T-cell (primary cell): ENCODE results near the gene NMB. TPM values are rescaled to one million over a fixed set of nuclear protein-coding genes. Genes with fewer than 3 reads are reported as not detected.
A peak's percentile ranks its signal among the peaks of the same experiment; 100 is the strongest.

Experiments
- ATAC-seq, 4 experiments: fragments of 200-7000 bp in 3 of 4; fragments of 150-1000 bp in 1 of 4; cut with Tn5 transposase; replicated peaks in 1 of 4; 1 replicate in 3 of 4; 2 replicates in 1 of 4; pipeline ENCODE4 v1.10.0; 2021; ENCODE audit warnings: moderate library complexity in 3 of 4, mild to moderate bottlenecking in 2 of 4, moderate number of reproducible peaks in 1 of 4
- CTCF ChIA-PET, 2 donors: fragments of 300-600 bp; sonication (Branson Sonifier 250); formaldehyde crosslinking; loops; one replicate each; lab custom pipeline; 2022; ENCODE audit warnings: antibody characterized with exemption in 2 of 2; lab: Charles Lee
- POLR2A ChIA-PET, 2 donors: fragments of 300-600 bp; sonication (Branson Sonifier 250); formaldehyde crosslinking; loops; one replicate each; lab custom pipeline; 2022; ENCODE audit warnings: antibody characterized with exemption in 2 of 2; lab: Charles Lee
- DNase-seq, 35 experiments: peaks; one replicate each; pipeline versions ENCODE4 v3.0.0 to v3.0.0-alpha.2; 2013 to 2023
- H3K27ac ChIP-seq: one replicate; pipeline ENCODE4 v1.5.1; 2013; ENCODE audit warnings: low read length
- H3K27me3 ChIP-seq, 2 experiments: replicated peaks in 1 of 2; 1 replicate in 1 of 2; 2 replicates in 1 of 2; pipeline versions ENCODE4 v1.6.1 to v1.7.0; 2013; ENCODE audit warnings: low read length in 1 of 2, mixed read lengths in 1 of 2; ENCODE audit not compliant: control insufficient read depth in 2 of 2, insufficient read depth in 2 of 2; ENCODE audit errors: extremely low read depth in 1 of 2
- H3K36me3 ChIP-seq, 2 donors: 1 replicate in 1 of 2; 2 replicates in 1 of 2; pipeline versions ENCODE4 v1.6.1 to v1.7.0; 2013; ENCODE audit warnings: low read length in 1 of 2; ENCODE audit not compliant: control insufficient read depth in 2 of 2, insufficient read depth in 1 of 2; ENCODE audit errors: extremely low read depth in 1 of 2
- H3K4me1 ChIP-seq, 2 experiments: 1 replicate in 1 of 2; 2 replicates in 1 of 2; pipeline versions ENCODE4 v1.6.1 to v1.7.0; 2013; ENCODE audit warnings: low read length in 2 of 2, mixed read lengths in 1 of 2; ENCODE audit not compliant: insufficient read depth in 2 of 2, control insufficient read depth in 1 of 2; ENCODE audit errors: extremely low read depth in 1 of 2
- H3K4me3 ChIP-seq, 2 donors: 1 replicate in 1 of 2; 2 replicates in 1 of 2; pipeline versions ENCODE4 v1.5.1 to v1.7.0; 2013; ENCODE audit warnings: mild to moderate bottlenecking in 2 of 2, low read length in 1 of 2, moderate library complexity in 1 of 2; ENCODE audit not compliant: control insufficient read depth in 1 of 2; ENCODE audit errors: extremely low read depth in 1 of 2
- H3K9me3 ChIP-seq: 2 replicates; pipeline ENCODE4 v1.7.0; 2013
- H3K27ac Mint-ChIP-seq, 2 donors: one replicate each; pipeline ENCODE4 v1.8.0; 2020 to 2021; ENCODE audit warnings: mild to moderate bottlenecking in 2 of 2, mixed read lengths in 2 of 2
- H3K27me3 Mint-ChIP-seq, 2 donors: one replicate each; pipeline ENCODE4 v1.8.0; 2021 to 2022; ENCODE audit warnings: mixed read lengths in 2 of 2
- H3K36me3 Mint-ChIP-seq: one replicate; pipeline ENCODE4 v1.8.0; 2021; ENCODE audit warnings: mixed read lengths
- H3K4me1 Mint-ChIP-seq, 3 donors: one replicate each; pipeline ENCODE4 v1.8.0; 2020 to 2022; ENCODE audit warnings: mixed read lengths in 3 of 3, mild to moderate bottlenecking in 1 of 3
- H3K4me3 Mint-ChIP-seq, 3 donors: one replicate each; pipeline ENCODE4 v1.8.0; 2020 to 2022; ENCODE audit warnings: mild to moderate bottlenecking in 3 of 3, mixed read lengths in 3 of 3, moderate library complexity in 3 of 3
- H3K9me3 Mint-ChIP-seq, 3 donors: one replicate each; pipeline ENCODE4 v1.8.0; 2020 to 2022; ENCODE audit warnings: mixed read lengths in 3 of 3
- WGBS: methylation state at CpG from one replicate; pipeline ENCODE4 v1.1.5; 2013; ENCODE audit warnings: missing lambda C conversion rate; ENCODE audit not compliant: insufficient coverage; 5-methylcytosine and 5-hydroxymethylcytosine counted together
- total RNA-seq, 35 experiments: library from RNA in 6 of 35; stranded (reverse) in 6 of 35; fragments of 120-200 nt in 1 of 35; gene quantifications; one replicate each; pipeline versions ENCODE4 v1.2.1 to v1.2.4 and lab custom pipeline; 2013 to 2026

Gene NMB
- total RNA-seq, 5 donors from 2014 or later (not counting 1 experiment from before 2014, with no cell fraction given) = 1.3 to 3.5 (median 2.9) TPM

DNA sequence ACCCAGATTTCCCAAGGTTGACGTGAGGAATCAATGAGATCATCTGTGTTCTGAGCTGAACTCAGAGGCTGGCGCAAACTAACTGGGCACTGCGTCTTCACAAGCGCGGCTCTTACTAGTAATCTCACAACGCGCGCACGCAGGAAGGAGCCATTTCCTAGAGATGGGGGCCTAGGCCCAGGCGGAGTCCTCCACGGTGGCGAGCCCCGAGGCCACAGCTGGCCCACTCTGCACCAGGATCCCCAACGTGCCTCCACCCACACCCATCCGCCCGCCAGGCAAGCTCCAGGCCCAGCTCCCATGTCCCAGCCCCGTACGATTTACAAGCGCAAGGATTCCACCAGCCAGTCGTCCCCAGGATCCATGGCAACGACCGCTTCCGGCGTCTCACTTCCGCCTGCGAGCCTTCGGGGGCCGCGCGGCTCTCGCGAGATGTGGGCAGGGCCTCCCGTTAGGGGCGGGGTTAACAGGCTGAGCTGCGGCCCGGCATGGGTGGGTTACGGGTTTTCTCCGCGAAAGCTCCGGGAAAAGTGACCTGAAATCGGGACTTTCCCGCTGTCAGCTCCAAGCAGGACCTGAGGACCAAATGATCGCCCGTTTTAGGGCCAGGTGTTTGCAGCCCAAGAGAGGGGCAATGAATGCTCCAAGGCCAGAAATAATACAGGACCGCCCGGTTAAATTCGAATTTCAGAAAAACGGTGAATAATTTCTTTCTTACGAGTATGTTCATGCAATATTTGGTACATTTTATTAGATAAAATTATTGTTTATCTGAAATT is 3.9 kb downstream of the NMB start, which contains the start of gene WDR73:
Gene WDR73 (minus strand): TSS at position 374 of the 779 bp plus-strand sequence. CDS start 9 bp downstream, at position 365.
- Mint-ChIP-seq H3K9me3 (no peaks in the 10 kb centered on the region), H3K27me3 (no peaks in the 10 kb centered on the region), H3K4me3 (peak within 1 kb of the TSS; percentile 93 to 97 (median 96)), H3K4me1 (peaks cover 39 to 53% (median 48%) of the 10 kb centered on the region in 3 donors), H3K27ac (peak within 1 kb of the TSS; percentile 96), H3K36me3 (peaks cover 11% of the 10 kb centered on the region)
- WGBS = 0% methylated on average over 44 of the region's 49 CpGs
- peak; percentile 80 to 83 (median 81) for ATAC-seq
- Histone ChIP-seq H3K4me1 (peaks cover 7 to 46% of the 10 kb centered on the region in 2 experiments), H3K27me3 (no peaks in the 10 kb centered on the region), H3K27ac (peak within 1 kb of the TSS; percentile 70), H3K4me3 (peak within 1 kb of the TSS; percentile 91 to 99), H3K36me3 (peaks cover 4 to 31% of the 10 kb centered on the region in 2 donors), H3K9me3 (no peaks in the 10 kb centered on the region)
- peak; percentile 90 to 99 (median 97) for DNase-seq
- ChIA-PET CTCF (interaction anchor here (0.5 to 2.1 kb wide), 11 partner anchors 19 to 345 kb away, joined by 3 to 7 read pairs (median 3); no protein-coding TSS in a partner anchor), POLR2A (interaction anchor here (0.6 to 1.4 kb wide), 5 partner anchors 19 to 203 kb away, joined by 3 to 13 read pairs (median 5); no protein-coding TSS in a partner anchor)

DNA sequence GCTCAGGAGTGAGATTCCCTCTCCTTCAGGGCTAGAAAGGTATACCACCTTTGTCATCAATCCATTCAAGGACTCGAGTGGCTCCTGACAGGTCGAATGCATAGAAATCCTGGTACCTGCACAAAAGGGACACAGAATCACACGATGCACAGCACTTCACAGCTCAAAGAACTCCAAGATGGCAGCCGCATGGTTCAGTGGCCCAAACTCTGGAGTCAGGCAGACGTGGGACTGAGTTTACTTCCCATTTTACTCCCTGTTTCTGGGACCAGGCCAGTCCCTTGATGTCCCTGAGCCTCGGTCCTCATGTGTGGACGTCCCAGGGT is 4.5 kb downstream of the NMB start:
- Mint-ChIP-seq H3K4me1 (peaks cover 36 to 50% (median 49%) of the 10 kb centered on the region in 3 donors), H3K4me3 (peak overlapping the region; percentile 93 to 97 (median 96)), H3K36me3 (peaks cover 16% of the 10 kb centered on the region), H3K27ac (peak overlapping the region; percentile 96), H3K27me3 (no peaks in the 10 kb centered on the region), H3K9me3 (no peaks in the 10 kb centered on the region)
- H3K4me3 ChIP-seq = peak overlapping the region; percentile 91 to 99
- peaks cover 4 to 36% of the 10 kb centered on the region in 2 donors for H3K36me3 ChIP-seq
- H3K27me3 ChIP-seq = no peaks in the 10 kb centered on the region
- ATAC-seq = no peak
- DNase-seq = no peak
- peaks cover 5 to 41% of the 10 kb centered on the region in 2 experiments for H3K4me1 ChIP-seq
- POLR2A ChIA-PET = interaction anchor here (0.9 to 1.4 kb wide), 4 partner anchors 18 to 204 kb away, joined by 3 to 13 read pairs (median 5); no protein-coding TSS in a partner anchor
- CTCF ChIA-PET = interaction anchor here (1.1 to 2.1 kb wide), 4 partner anchors 18 to 82 kb away, joined by 3 to 5 read pairs (median 4); no protein-coding TSS in a partner anchor
- 20% methylated on average over 7 of the region's 7 CpGs for WGBS
- no peaks in the 10 kb centered on the region for H3K9me3 ChIP-seq
- peak overlapping the region; percentile 70 for H3K27ac ChIP-seq

DNA sequence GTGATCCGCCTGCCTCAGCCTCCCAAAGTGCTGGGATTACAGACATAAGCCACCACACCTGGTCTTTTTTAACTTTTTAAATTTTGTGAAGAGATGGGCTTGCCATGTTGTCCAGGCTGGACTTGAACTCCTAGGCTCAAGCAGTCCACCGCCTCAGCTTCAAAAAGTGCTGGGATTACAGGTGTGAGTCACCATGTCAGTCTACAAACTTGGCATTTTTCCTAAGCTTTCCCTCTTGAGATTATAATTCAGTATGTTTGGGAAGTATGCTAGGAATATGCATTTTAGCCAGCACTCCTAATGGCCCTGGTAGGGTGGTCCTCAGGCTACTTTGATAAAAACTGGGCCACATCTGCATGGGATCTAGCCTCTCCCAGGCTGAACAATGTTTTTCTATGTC is 8.3 kb downstream of the NMB start:
- POLR2A ChIA-PET = interaction anchor here in 1 of 2 donors (0.6 kb wide), 2 partner anchors 15 to 73 kb away, joined by 3 read pairs; no protein-coding TSS in a partner anchor
- no peak overlapping the region for H3K27ac Mint-ChIP-seq
- ATAC-seq (no peak), DNase-seq (no peak)
- peaks cover 5 to 18% of the 10 kb centered on the region in 2 experiments for H3K4me1 ChIP-seq
- H3K9me3 Mint-ChIP-seq = no peaks in the 10 kb centered on the region
- H3K36me3 Mint-ChIP-seq = peaks cover 38% of the 10 kb centered on the region
- H3K9me3 ChIP-seq = no peaks in the 10 kb centered on the region
- H3K36me3 ChIP-seq = peaks cover 10 to 71% of the 10 kb centered on the region in 2 donors
- H3K27ac ChIP-seq = no peak overlapping the region
- H3K4me3 Mint-ChIP-seq = no peak overlapping the region
- peaks cover 23 to 43% (median 32%) of the 10 kb centered on the region in 3 donors for H3K4me1 Mint-ChIP-seq
- CTCF ChIA-PET = interaction anchor here (1.2 kb wide), 2 partner anchors 62 to 79 kb away, joined by 3 to 4 read pairs; no protein-coding TSS in a partner anchor
- H3K4me3 ChIP-seq = no peak overlapping the region
- no peaks in the 10 kb centered on the region for H3K27me3 Mint-ChIP-seq
- WGBS = no CpG with 5 or more reads among the region's 2 CpGs
- H3K27me3 ChIP-seq = no peaks in the 10 kb centered on the region

GRCh38 chr15:84648539-84648938 is 9.5 kb downstream of the NMB start:
- Mint-ChIP-seq H3K27ac (peak overlapping the region; percentile 28 to 65), H3K27me3 (no peaks in the 10 kb centered on the region), H3K36me3 (peaks cover 38% of the 10 kb centered on the region), H3K9me3 (no peaks in the 10 kb centered on the region), H3K4me1 (peaks cover 19 to 36% (median 24%) of the 10 kb centered on the region in 3 donors), H3K4me3 (no peak overlapping the region)
- Histone ChIP-seq H3K4me3 (no peak overlapping the region), H3K27me3 (no peaks in the 10 kb centered on the region), H3K4me1 (peaks cover 3 to 9% of the 10 kb centered on the region in 2 experiments), H3K9me3 (no peaks in the 10 kb centered on the region), H3K27ac (peak overlapping the region; percentile 21), H3K36me3 (peaks cover 18 to 79% of the 10 kb centered on the region in 2 donors)
- POLR2A ChIA-PET = no interaction called here
- CTCF ChIA-PET = interaction anchor here in 1 of 2 donors (1.2 kb wide), 1 partner anchor 60 kb away, joined by 3 read pairs; no protein-coding TSS in a partner anchor
- ATAC-seq (no peak), DNase-seq (no peak)
- WGBS = 100% methylated on average over 1 of the region's 3 CpGs

GRCh38 chr15:84647726-84648125 is 10.3 kb downstream of the NMB start:
- Histone ChIP-seq H3K4me3 (no peak overlapping the region), H3K36me3 (peaks cover 18 to 86% of the 10 kb centered on the region in 2 donors), H3K27ac (no peak overlapping the region), H3K9me3 (no peaks in the 10 kb centered on the region), H3K27me3 (no peaks in the 10 kb centered on the region), H3K4me1 (peaks cover 0 to 1% of the 10 kb centered on the region in 2 experiments)
- POLR2A ChIA-PET = no interaction called here
- no peak for ATAC-seq
- Mint-ChIP-seq H3K27ac (peak overlapping the region; percentile 63 to 76), H3K4me1 (peaks cover 14 to 30% (median 18%) of the 10 kb centered on the region in 3 donors), H3K4me3 (no peak overlapping the region), H3K36me3 (peaks cover 46% of the 10 kb centered on the region), H3K27me3 (no peaks in the 10 kb centered on the region), H3K9me3 (no peaks in the 10 kb centered on the region)
- CTCF ChIA-PET = no interaction called here
- DNase-seq = no peak

- DNase-seq (no peak), ATAC-seq (peak in 1 of 4 experiments; percentile 33)
- 98% methylated on average over 6 of the region's 10 CpGs for WGBS
- Histone ChIP-seq H3K4me3 (no peak overlapping the region), H3K27me3 (no peaks in the 10 kb centered on the region), H3K4me1 (no peaks in the 10 kb centered on the region), H3K36me3 (peaks cover 20 to 84% of the 10 kb centered on the region in 2 donors), H3K9me3 (no peaks in the 10 kb centered on the region), H3K27ac (no peak overlapping the region)
- no peak overlapping the region for H3K27ac Mint-ChIP-seq
- H3K36me3 Mint-ChIP-seq = peaks cover 39% of the 10 kb centered on the region
- no peaks in the 10 kb centered on the region for H3K9me3 Mint-ChIP-seq
- H3K27me3 Mint-ChIP-seq = no peaks in the 10 kb centered on the region
- ChIA-PET POLR2A (no interaction called here), CTCF (no interaction called here)
- H3K4me3 Mint-ChIP-seq = no peak overlapping the region
- H3K4me1 Mint-ChIP-seq = peaks cover 3 to 14% (median 9%) of the 10 kb centered on the region in 3 donors
These were observed 12.0 kb downstream of the NMB start for GRCh38 chr15:84645997-84646396.
